T-helper 9 cell (primary cell): Measurements from ENCODE around the gene SHFL.
A peak's percentile ranks its signal among the peaks of the same experiment; 100 is the strongest.

Experiments used
- DNase-seq: peaks from one replicate; pipeline ENCODE4 v3.0.0-alpha.2; 2020

The SHFL gene

DNA sequence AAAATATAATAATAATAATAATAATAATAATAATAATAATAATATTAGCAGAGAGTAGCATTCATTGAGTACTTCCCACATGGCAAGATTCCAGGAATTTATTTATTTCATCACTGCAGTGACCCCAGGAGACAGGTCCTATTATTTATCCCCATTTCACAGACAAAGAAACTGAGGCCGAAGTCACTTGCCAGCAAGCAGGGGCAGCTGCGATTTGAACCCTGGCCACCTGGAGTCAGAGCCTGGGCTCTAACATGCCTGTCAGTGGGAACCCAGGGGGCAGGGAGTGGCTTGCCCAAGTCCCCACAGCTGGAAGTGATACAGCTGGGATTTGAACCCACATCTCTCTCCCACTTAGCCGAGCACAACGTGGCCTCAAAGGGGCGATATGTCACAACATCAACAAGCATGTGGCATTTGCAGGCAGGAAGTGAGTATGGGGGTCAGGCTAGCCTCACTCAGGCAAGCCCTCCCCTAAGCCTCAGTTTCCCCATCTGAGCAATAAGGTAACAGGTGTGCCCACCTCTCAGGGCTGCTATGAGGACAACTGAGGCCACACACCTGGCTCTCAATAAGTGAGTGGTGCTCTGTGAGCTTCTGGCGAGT, 2.9 kb downstream of the SHFL start:
- no peak for DNase-seq

DNA sequence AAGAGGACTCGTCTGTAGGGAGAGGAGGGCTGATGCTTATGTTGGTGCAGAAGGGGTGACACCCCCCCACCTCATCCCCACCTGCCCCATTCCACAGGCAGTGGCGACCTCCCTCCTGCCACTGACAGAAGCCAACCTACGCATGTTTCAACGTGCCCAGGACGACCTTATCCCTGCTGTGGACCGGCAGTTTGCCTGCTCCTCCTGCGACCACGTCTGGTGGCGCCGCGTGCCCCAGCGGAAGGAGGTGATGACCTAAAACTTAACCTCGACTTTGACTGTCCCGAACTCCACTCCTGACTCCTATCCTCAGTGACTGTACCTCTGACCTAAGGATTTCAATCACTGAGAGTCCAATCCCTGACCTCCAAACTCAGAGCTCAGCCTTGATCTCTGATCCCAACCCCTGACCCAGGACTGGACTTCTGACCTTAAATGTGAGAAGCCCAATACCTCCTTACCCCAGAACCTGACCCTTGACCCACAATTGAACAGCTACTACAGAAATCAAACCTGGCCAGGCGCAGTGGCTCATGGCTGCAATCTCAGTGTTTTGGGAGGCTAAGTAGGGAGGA, 3.8 kb downstream of the SHFL start:
- no peak for DNase-seq

DNA sequence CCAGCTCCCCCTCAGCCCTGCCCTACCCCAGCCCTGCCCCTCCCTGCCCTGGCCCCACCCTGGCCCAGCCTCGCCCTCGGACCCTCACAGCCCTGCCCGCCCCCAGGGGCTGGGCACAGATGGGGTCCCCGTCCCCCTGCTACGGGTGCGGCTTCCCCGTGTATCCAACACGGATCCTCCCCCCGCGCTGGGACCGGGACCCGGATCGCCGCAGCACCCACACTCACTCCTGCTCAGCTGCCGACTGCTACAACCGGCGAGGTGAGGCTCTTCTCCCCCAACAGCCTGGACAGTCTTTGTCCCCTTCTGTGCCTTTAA, 5.2 kb downstream of the SHFL start:
- no peak for DNase-seq

DNA sequence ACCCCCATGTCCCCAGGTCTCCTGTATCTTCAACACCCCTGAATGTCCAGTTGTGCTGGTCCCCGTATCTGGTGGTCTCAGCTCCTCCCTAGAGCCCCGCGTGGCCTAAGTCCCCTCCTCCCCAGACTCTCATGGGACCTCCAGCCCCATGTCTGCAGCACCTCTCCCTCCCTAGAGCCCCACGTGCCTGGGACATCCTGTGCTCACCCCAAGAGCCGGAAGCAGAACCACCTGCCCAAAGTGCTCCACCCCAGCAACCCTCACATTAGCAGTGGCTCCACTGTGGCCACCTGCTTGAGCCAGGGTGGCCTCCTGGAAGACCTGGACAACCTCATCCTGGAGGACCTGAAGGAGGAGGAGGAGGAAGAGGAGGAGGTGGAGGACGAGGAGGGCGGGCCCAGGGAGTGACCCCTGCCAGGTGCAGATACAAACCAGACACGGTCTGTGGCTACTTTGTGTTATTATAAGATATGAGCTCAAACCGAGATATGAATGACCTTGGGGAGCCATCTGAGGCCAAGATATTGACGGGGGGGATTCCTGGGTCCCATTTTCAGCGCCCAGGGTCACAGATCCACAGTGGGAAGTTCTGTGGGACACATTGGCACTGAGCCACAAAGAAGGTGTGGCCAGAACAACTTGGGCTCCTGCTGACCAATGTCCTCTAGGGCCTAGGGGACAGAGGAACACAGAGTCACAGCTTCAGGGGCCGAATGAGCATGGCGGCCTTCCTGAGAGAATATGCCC, 6.0 kb downstream of the SHFL start:
- no peak for DNase-seq

DNA sequence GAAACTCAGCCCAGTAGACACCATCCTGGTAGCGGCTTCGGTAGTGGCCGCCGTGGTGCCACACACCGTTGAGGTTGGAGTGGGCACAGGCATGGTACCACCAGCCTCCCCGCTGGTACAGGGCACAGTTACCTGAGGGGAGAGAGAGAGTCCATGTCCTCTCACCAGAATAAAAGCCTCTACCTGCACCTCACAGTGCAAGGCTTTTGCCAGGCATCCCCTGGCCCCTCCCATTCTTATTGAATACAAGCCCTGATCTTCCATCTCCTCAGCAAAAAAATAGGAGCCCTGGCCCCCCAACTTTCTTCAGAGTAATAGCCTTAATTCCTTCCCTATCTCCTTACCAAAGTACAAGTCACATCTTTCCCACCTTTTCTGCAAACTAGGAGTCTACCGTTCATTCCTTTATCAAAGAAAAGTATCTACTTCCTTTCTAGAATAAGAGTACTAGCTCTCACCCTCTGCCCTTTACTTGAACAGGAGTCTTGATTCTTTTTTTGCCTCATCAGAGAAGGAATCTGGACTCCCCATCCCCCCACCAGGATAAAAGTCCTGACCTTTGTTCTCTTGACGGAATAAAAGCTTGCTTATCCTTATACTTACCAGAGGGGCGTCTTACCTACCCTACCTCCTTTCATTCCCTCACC, 6.7 kb downstream of the SHFL start:
- no peak for DNase-seq

DNA sequence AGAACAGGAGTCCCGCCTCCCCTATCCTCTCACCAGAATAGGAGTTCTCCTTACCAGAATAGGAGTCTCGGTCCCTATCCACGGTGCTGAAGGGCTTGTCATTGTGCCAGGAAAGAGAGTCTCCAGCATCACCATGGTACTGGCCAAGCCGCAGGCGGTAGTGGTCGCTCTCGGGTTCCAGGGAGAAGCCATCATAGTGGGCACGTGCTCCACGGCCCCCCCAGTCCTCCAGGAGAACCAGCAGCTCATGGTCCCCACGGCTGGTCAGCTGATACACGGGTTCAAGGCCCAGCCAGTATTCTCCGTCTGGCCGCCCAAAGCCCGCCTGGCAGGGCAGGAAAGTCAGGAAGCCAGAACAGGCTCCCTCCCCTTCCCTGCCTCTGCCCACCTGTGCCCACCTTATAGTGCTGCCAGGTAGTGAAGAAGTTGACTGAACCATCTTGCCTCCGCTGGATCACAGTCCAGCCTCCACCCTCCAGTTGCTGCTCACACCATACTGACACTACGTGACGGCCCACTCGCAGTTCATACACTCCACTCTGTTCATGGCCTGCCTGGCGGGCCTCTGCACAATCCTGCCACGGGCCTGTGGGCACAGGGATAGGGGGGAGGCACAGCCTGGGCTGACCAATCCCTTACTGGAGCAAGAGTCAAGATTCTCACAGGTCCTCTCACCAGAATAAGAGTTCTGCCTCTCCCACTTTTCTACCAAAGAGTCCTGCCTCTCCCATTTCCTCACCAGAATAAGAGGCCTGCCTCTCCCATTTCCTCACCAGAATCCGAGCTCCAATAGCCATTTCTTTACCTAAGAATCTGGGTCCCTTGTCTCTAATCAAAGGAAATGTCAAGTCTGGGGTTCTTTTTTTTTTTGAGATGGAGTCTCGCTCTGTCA, 7.4 kb downstream of the SHFL start:
- DNase-seq = no peak

DNA sequence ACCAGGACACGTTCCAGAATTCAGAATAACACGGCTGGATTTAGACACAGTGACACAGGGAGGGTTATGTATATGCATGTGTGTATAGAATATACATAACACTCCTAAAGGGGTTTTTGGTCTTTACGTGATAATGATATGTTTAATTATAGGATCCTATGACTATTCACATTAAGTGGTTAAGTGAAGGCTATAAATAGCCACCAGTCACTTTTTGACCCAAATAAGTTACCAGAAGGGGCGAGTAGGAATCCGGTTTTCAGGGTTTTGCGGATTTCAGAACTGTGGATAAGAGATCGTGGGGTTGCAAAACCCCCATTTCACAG, 9.5 kb downstream of the SHFL start:
- DNase-seq = no peak

DNA sequence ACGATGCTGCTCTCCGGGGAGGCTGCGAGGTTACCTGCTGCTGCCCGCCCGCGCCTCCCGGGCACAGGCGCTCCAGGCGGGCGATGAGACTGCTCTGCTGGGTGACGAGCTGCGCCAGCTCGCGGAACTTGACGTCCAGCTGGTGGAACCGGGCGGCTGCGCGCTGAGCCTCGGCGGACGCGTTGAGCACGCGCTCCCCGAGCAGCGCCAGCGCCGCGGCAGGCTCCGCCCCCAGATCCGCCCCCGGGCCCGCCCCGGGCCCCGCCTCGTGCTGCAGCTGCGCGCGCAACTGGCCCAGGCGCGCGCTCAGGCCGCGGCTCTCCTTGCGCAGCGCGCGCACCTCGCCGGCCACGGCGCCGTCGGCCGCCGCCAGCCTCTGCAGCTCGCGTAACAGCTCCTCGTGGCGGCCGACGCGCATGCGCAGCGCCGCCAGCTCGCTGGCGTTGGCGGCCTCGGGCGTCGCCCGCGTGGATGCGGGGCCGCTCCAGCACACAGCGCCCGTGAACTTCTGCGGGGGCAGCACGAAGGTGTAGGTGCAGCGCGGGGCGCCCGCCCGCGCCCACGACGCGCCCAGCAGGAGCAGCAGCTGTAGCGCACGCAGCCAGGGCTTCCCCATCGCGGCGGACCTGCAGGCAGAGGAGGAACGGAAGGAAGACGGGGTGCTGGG, 10.0 kb downstream of the SHFL start:
- peak; percentile 84 for DNase-seq

DNA sequence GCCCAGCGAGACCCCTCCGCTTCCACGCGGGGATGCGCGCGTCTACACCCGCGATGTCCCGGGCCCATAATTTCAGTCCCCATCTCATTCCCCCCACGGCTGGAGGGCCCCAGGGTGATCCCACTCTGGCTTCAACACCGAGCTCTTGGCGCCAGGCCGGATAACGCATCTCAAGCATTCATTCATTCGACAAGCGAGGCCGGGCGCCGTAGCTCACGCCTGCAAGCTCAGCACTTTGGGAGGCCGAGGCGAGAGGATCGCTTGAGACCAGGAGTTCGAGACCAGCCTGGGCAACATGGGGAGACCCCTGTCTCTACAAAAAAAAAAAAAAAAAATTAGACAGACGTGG, 10.5 kb downstream of the SHFL start:
- no peak for DNase-seq

DNA sequence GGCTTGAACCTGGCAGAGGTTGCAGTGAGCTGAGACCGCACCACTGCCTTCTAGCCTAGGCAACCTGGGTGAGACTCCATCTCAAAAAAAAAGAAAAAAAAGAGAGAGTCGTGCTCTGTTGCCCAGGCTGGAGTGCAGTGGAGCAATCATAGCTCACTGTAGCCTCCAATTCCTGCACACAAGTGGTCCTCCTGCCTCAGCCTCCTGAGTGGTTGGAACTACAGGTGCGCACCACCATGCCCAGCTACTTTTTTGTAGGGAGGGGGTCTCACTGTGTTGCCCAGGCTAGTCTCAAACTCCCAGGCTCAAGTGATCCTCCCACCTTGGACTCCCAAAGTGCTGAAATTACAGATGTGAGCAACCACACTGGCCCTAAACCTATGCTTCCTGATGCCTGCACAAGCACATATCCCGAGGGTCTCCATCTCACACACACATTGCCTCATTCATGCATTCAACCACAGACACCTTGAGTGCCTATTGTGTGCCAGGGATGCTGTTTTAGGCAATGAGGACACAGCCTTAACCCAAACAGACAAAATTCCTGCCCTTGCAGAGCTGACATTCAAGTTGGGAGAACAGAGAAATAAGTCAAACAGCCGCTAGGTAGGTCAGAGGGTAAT, 14.2 kb downstream of the SHFL start:
- no peak for DNase-seq

DNA sequence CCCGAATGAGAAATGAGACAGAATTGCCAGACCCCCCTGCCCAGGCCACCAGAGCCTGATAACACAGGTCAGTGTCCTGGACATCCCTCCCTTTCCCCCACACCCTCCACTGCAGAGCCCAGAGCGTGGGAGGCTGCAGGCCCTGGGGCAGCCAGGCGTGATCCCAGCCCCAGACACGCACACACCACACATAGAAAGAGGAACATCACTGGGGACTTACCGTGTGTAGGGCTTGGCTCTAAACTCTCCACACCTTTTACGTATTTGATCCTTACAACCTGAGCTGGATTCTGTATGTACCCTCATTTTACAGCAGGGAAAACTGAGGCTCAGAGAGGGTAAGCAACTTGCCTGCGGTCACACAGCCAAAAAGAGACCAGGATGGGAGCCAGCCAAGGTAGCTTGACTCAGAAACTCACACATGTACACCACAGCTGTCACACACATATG, 16.7 kb downstream of the SHFL start:
- no peak for DNase-seq

DNA sequence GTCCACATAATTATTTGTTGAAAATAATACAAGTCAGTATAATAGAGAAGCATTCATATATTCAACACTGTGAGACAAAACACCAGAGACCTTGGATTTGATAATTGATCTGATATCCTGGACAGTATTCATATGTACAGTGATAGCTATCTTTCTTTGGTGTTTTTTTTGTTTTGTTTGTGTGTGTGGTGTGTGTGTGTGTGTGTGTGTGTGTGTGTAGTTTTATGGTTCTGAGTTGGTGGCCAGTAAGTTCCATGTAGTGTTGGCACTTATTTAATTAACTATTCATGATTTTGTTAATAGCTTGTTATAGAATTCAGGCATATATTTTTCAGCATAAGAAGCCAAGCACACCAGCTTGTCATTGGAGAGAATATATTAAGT, 18.0 kb downstream of the SHFL start:
- DNase-seq = no peak

DNA sequence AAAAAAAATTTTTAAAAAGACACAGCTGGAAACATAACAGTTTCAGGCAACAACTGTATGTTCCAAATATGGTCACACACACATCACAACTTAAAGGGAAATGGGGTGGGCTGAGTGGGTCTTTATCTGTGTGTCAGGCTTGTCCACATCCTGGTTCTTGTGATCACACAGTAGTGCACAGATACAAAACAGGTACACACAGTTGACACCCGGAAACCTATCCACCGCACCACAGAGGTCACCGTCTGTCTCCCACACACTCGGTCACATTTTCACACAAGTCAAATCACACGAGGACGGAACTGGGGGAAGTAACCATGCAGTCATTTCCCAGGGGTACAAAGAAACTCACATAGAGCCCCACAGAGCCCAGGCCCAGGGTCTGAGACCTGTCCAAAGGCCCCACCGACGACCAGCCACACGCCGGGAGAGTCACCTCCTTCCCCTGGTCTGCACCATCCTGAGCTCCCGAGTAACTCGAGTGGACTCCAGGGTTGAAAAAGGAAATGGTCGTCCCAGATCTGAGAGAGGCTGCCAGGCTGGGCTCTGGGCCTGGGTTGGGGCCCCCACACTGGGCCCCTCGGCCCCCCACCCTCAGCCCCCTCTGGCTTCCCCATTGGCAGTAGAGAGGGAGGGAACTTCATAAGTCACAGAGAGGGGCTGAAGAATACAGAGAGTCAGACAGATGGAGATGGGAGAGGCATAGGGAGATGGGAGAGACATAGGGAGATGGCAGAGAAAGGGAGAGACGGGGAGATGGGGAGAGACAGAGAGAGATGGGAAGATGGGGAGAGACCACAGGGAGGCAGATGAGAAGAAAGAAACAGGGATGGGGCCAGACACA, 18.8 kb downstream of the SHFL start:
- DNase-seq = peak; percentile 66

DNA sequence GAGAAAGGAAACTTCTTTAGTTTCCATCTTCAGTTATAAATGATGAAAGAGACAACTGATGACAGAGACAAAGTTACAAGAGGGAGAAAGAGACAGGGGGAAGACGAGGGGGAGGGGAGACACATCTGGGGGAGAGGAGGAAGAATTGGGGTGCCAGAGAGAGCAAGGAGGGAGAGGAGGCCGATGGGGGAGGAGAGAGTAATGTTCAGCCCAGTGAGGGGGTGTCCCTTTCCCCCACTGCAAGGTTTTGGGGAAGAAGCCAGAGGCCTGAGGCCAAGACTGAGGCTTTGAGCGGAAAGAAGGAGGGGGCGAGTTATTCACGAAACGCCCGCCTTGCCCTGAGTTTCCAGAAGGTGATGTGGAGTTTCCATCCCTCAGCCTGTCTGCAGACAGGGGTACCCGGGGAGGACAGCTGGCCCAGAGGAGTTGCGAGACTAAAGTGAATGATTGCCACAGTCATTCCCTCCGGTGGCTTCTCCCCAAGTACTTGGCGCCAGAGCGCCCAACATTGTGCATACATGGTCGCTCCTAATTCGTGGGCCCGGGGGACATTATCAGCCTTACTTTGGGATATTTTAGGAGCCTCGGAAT, 19.5 kb downstream of the SHFL start:
- DNase-seq = peak; percentile 52

DNA sequence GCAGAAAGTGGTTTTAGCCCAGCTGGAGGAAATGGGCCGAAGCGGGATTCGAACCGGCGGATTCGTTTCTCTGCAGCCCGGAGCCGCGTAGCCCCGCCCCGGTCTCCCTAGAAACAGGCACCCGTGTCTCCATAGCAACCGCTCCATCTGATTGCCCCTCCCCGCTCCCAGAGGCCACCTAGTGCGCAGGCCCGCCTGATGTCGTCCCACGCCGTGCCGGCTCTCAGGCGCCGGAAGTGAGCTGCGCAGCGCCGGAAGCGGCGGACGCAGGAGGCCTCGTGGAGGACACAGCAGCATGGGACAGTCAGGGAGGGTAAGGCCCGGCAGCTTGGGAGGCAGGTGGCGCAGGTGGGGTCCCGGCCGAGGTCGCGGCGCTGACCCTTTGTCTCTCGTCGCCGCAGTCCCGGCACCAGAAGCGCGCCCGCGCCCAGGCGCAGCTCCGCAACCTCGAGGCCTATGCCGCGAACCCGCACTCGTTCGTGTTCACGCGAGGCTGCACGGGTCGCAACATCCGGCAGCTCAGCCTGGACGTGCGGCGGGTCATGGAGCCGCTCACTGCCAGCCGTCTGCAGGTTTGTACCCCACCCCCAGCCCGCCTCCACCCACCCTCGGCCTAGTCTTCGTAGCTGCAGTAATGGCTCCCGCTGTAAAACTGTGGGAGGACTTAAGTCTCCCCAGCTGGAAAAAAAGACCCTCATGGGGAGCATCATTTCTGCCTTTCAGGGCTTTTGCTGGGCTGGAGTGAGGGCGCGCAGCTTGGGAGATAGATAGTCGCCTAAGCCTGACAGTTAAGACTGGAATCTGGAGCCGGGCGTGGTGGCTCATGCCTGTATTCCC, 20.2 kb downstream of the SHFL start, which contains the start of gene PPAN:
Gene PPAN (plus strand): TSS at position 263 of the 837 bp plus-strand sequence. CDS start 33 bp downstream, at position 296.
- peak; percentile 94 for DNase-seq

DNA sequence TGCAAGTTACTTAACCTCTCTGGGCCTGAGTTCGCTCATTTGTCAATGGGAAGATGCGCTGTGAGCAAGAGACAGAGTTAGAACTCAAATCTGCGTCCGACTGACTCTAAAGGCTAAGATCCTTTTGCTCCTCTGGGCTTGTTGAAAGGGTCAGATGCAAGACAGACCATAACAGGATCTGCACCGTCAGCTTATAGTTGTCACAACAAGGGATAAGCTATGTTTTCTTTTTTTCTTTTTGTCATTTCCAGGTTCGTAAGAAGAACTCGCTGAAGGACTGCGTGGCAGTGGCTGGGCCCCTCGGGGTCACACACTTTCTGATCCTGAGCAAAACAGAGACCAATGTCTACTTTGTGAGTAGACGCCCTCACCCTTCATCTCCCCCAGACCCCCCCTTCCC, 21.1 kb downstream of the SHFL start:
- DNase-seq = no peak

DNA sequence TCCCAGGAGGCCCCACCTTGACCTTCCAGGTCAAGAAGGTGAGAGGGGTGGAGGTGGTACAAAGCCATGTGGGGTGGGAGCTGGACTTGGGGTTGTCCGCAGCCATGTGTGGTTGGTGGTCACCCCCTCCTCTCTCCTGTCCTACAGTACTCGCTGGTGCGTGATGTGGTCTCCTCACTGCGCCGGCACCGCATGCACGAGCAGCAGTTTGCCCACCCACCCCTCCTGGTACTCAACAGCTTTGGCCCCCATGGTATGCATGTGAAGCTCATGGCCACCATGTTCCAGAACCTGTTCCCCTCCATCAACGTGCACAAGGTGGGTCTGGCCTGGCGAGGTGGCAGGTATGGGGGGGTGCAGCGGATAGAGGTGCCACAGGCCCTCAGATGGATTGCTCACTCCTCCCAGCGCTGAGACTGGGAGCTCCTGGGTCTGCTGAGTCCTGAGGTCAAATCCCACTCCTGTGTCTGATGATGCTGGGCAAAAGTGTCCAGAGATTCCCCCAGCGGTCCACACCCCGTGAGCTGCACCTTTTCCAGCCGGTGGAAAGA, 21.8 kb downstream of the SHFL start:
- no peak for DNase-seq

DNA sequence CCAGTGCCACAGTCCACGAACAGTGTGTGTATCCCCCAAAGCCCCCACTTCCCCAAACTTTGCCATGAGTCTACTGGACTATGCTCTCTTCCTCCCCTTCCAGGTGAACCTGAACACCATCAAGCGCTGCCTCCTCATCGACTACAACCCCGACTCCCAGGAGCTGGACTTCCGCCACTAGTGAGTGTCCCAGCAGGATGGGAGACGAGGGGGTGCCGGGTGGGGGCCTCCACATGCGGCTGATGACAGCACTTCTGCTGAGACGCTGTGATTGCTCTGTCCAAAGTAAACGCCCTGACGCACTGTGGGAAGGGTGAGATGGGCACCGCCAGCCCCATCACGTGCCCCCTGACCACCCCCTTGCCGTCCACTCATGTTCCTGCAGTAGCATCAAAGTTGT, 23.4 kb downstream of the SHFL start:
- DNase-seq = no peak
